Natural killer cell (primary cell): ENCODE data around the gene PLPP3. TPM values are rescaled to one million over a fixed set of nuclear protein-coding genes. Genes with fewer than 3 reads are reported as not detected.

Experiments
- ATAC-seq, 3 donors: fragments of 150-1000 bp in 2 of 3; fragments of 200-7000 bp in 1 of 3; cut with Tn5 transposase; 1 replicate in 1 of 3; 2 replicates in 2 of 3; pipeline ENCODE4 v1.10.0; 2021; ENCODE audit warnings: mild to moderate bottlenecking in 2 of 3, moderate library complexity in 2 of 3
- DNase-seq, 2 donors: peaks; one replicate each; pipeline versions ENCODE4 v3.0.0 to v3.0.0-alpha.2; 2013 to 2021; ENCODE audit warnings: mixed read lengths in 1 of 2
- H3K27ac ChIP-seq: one replicate; pipeline ENCODE4 v1.5.1; 2013; ENCODE audit warnings: mild to moderate bottlenecking, low read length
- H3K27me3 ChIP-seq: one replicate; pipeline ENCODE4 v1.6.1; 2013; ENCODE audit warnings: low read length; ENCODE audit not compliant: control insufficient read depth, insufficient read depth
- H3K36me3 ChIP-seq: one replicate; pipeline ENCODE4 v1.6.1; 2013; ENCODE audit warnings: low read length; ENCODE audit not compliant: control insufficient read depth, insufficient read depth
- H3K4me1 ChIP-seq: one replicate; pipeline ENCODE4 v1.6.1; 2013; ENCODE audit warnings: low read length; ENCODE audit not compliant: control insufficient read depth, insufficient read depth
- H3K4me3 ChIP-seq: one replicate; pipeline ENCODE4 v1.5.1; 2013; ENCODE audit warnings: low read length
- H3K9me3 ChIP-seq: one replicate; pipeline ENCODE4 v1.6.1; 2013; ENCODE audit warnings: low read length; ENCODE audit not compliant: control insufficient read depth, insufficient read depth
- H3K27ac Mint-ChIP-seq, 2 donors: one replicate each; pipeline ENCODE4 v1.8.0; 2022; ENCODE audit warnings: mild to moderate bottlenecking in 2 of 2, mixed read lengths in 2 of 2, moderate library complexity in 1 of 2
- H3K27me3 Mint-ChIP-seq, 2 donors: one replicate each; pipeline ENCODE4 v1.8.0; 2022; ENCODE audit warnings: low read depth in 2 of 2, mixed read lengths in 2 of 2
- H3K36me3 Mint-ChIP-seq: one replicate; pipeline ENCODE4 v1.8.0; 2022; ENCODE audit warnings: mixed read lengths
- H3K4me1 Mint-ChIP-seq, 2 donors: one replicate each; pipeline ENCODE4 v1.8.0; 2022; ENCODE audit warnings: mixed read lengths in 2 of 2
- H3K4me3 Mint-ChIP-seq: one replicate; pipeline ENCODE4 v1.8.0; 2022; ENCODE audit warnings: mild to moderate bottlenecking, moderate library complexity, mixed read lengths
- H3K9me3 Mint-ChIP-seq, 2 donors: one replicate each; pipeline ENCODE4 v1.8.0; 2022; ENCODE audit warnings: mixed read lengths in 2 of 2
- CTCF ChIP-seq: fragments of 200-600 bp; IDR thresholded peaks from one replicate; pipeline ENCODE4 v1.8.0; 2022; ENCODE audit warnings: antibody characterized with exemption
- WGBS: methylation state at CpG from one replicate; pipeline ENCODE4 v1.1.7; 2013; ENCODE audit warnings: missing lambda C conversion rate; ENCODE audit not compliant: insufficient coverage; 5-methylcytosine and 5-hydroxymethylcytosine counted together
- intact Hi-C: fragments of 100-400 bp; cut with micrococcal nuclease; formaldehyde crosslinking; loops from one replicate; pipeline ENCODE4 v1.14.2; 2022
- total RNA-seq, 4 donors: library from RNA; stranded (reverse); fragments of 120-200 nt in 1 of 4; gene quantifications; one replicate each; pipeline versions ENCODE4 v1.2.3 to v1.2.4, GENCODE V29; 2013 to 2022

PLPP3 gene
- total RNA-seq, 3 donors from 2014 or later (not counting 1 experiment from before 2014, with no cell fraction given) = 0.11 to 0.50 TPM; not detected in 1

- H3K36me3 ChIP-seq = no peaks in the 10 kb centered on the region
- ATAC-seq (no peak), DNase-seq (no peak)
- H3K27ac Mint-ChIP-seq = no peak overlapping the region
- no peak overlapping the region for H3K4me3 Mint-ChIP-seq
- no peak overlapping the region for H3K4me3 ChIP-seq
- no peaks in the 10 kb centered on the region for H3K9me3 Mint-ChIP-seq
- intact Hi-C loops = no loop called here
- H3K27me3 Mint-ChIP-seq = peaks cover 17 to 37% of the 10 kb centered on the region in 2 donors
- H3K27ac ChIP-seq = no peak overlapping the region
- no peaks in the 10 kb centered on the region for H3K9me3 ChIP-seq
- no peaks in the 10 kb centered on the region for H3K36me3 Mint-ChIP-seq
- TF ChIP-seq CTCF = no peak
- peaks cover 2% of the 10 kb centered on the region for H3K27me3 ChIP-seq
- no peaks in the 10 kb centered on the region for H3K4me1 ChIP-seq
- WGBS = 82% methylated on average over 2 of the region's 4 CpGs
- no peaks in the 10 kb centered on the region for H3K4me1 Mint-ChIP-seq
Measured at GRCh38 chr1:56572334-56573050, 6.9 kb downstream of the PLPP3 start.

GRCh38 chr1:56571448-56571847, 7.9 kb downstream of the PLPP3 start:
- H3K27ac ChIP-seq = no peak overlapping the region
- H3K4me3 Mint-ChIP-seq = no peak overlapping the region
- H3K27me3 Mint-ChIP-seq = peaks cover 13 to 27% of the 10 kb centered on the region in 2 donors
- no peak for ATAC-seq
- H3K4me3 ChIP-seq = no peak overlapping the region
- no peaks in the 10 kb centered on the region for H3K9me3 ChIP-seq
- no peak overlapping the region for H3K27ac Mint-ChIP-seq
- no peaks in the 10 kb centered on the region for H3K4me1 Mint-ChIP-seq
- H3K36me3 Mint-ChIP-seq = no peaks in the 10 kb centered on the region
- intact Hi-C loops = no loop called here
- 100% methylated on average over 1 of the region's 1 CpG for WGBS
- no peak for DNase-seq
- no peaks in the 10 kb centered on the region for H3K27me3 ChIP-seq
- H3K9me3 Mint-ChIP-seq = no peaks in the 10 kb centered on the region
- H3K36me3 ChIP-seq = no peaks in the 10 kb centered on the region
- TF ChIP-seq CTCF = no peak
- no peaks in the 10 kb centered on the region for H3K4me1 ChIP-seq

- H3K9me3 Mint-ChIP-seq = no peaks in the 10 kb centered on the region
- peaks cover 0 to under 1% of the 10 kb centered on the region in 2 donors for H3K4me1 Mint-ChIP-seq
- no peak for ATAC-seq
- no peak overlapping the region for H3K4me3 ChIP-seq
- no peaks in the 10 kb centered on the region for H3K9me3 ChIP-seq
- no peaks in the 10 kb centered on the region for H3K4me1 ChIP-seq
- peaks cover 12 to 27% of the 10 kb centered on the region in 2 donors for H3K27me3 Mint-ChIP-seq
- H3K27ac Mint-ChIP-seq = no peak overlapping the region
- H3K36me3 ChIP-seq = no peaks in the 10 kb centered on the region
- intact Hi-C loops = no loop called here
- WGBS = 87% methylated on average over 5 of the region's 5 CpGs
- DNase-seq = no peak
- H3K36me3 Mint-ChIP-seq = no peaks in the 10 kb centered on the region
- TF ChIP-seq CTCF = no peak
- no peaks in the 10 kb centered on the region for H3K27me3 ChIP-seq
- H3K4me3 Mint-ChIP-seq = no peak overlapping the region
- H3K27ac ChIP-seq = no peak overlapping the region
Measured at GRCh38 chr1:56570924-56571372, 8.4 kb downstream of the PLPP3 start.

GRCh38 chr1:56569661-56570060, 9.7 kb downstream of the PLPP3 start:
- 94% methylated on average over 1 of the region's 1 CpG for WGBS
- no peak for TF ChIP-seq CTCF
- H3K4me1 Mint-ChIP-seq = peaks cover 5 to 10% of the 10 kb centered on the region in 2 donors
- H3K27me3 Mint-ChIP-seq = peaks cover 15 to 20% of the 10 kb centered on the region in 2 donors
- Histone ChIP-seq H3K27ac (no peak overlapping the region), H3K4me3 (no peak overlapping the region), H3K4me1 (no peaks in the 10 kb centered on the region), H3K27me3 (no peaks in the 10 kb centered on the region), H3K9me3 (no peaks in the 10 kb centered on the region), H3K36me3 (no peaks in the 10 kb centered on the region)
- no peaks in the 10 kb centered on the region for H3K36me3 Mint-ChIP-seq
- intact Hi-C loops = no loop called here
- no peak overlapping the region for H3K27ac Mint-ChIP-seq
- H3K9me3 Mint-ChIP-seq = no peaks in the 10 kb centered on the region
- no peak overlapping the region for H3K4me3 Mint-ChIP-seq
- no peak for DNase-seq
- no peak for ATAC-seq
